ENCODE data around the gene SNX1. TPM values are rescaled to one million over a fixed set of nuclear protein-coding genes. Genes with fewer than 3 reads are reported as not detected.

SNX1 gene
- total and polyA plus RNA-seq, 2 of the 13 experiments (the other 11 are each of a cell fraction or from before 2014, with no cell fraction given), result 29.3 to 60.1 TPM

GRCh38 chr15:64093627-64094417, 2.0 kb upstream of the SNX1 start, which contains the start of gene CIAO2A (continued):
- no peak for TF ChIP-seq HNRNPK (IDR thresholded peaks at IDR 0.05; ENCODE audit: low read depth, low read length, poor library complexity, severe bottlenecking)
- no peak for TF ChIP-seq ADNP (CRISPR knock-in tag; IDR thresholded peaks at IDR 0.05)
- no peak for TF ChIP-seq ZNF709 (CRISPR knock-in tag; IDR thresholded peaks at IDR 0.05)
- no peak; the same call in 1 of the 2 replicates for TF ChIP-seq ZNF430 (CRISPR knock-in tag; IDR thresholded peaks at IDR 0.05)
- TF ChIP-seq ZNF792 (CRISPR knock-in tag; IDR thresholded peaks at IDR 0.05), result no peak
- TF ChIP-seq GMEB1 (CRISPR knock-in tag; IDR thresholded peaks at IDR 0.05; ENCODE audit: borderline replicate concordance), result peak; percentile 90
- no peak for TF ChIP-seq ZNF234 (CRISPR knock-in tag; conservative IDR thresholded peaks at IDR 0.05)
- TF ChIP-seq ISL2 (CRISPR knock-in tag; IDR thresholded peaks at IDR 0.05), result peak; percentile 30
- TF ChIP-seq AHDC1 (CRISPR knock-in tag; IDR thresholded peaks at IDR 0.05; ENCODE audit: borderline replicate concordance), result peak; percentile 37; the same call in 1 of the 2 replicates
- no peak for TF ChIP-seq ZNF253 (CRISPR knock-in tag; IDR thresholded peaks at IDR 0.05; ENCODE audit: borderline replicate concordance)
- no peak for TF ChIP-seq ZNF713 (CRISPR knock-in tag; IDR thresholded peaks at IDR 0.05)
- TF ChIP-seq ZBTB26 (CRISPR knock-in tag; IDR thresholded peaks at IDR 0.05; ENCODE audit: borderline replicate concordance), result no peak
- TF ChIP-seq KLF16 (CRISPR knock-in tag; IDR thresholded peaks at IDR 0.05), result no peak
- 0 out of 2 replicates have a peak, but pooled peaks have one; percentile 26 for TF ChIP-seq ZNF710 (CRISPR knock-in tag; IDR thresholded peaks at IDR 0.05; ENCODE audit: borderline replicate concordance)
- no peak for TF ChIP-seq DZIP1 (CRISPR knock-in tag; IDR thresholded peaks at IDR 0.05)

Measured in HepG2 (cell line).